ENCODE measurements around the gene ANXA4.
"Not testable (repeated sequence)": the region's sequence is repeated elsewhere in the genome, so short reads cannot be mapped to it uniquely, and the experiment has no call there.

DNA sequence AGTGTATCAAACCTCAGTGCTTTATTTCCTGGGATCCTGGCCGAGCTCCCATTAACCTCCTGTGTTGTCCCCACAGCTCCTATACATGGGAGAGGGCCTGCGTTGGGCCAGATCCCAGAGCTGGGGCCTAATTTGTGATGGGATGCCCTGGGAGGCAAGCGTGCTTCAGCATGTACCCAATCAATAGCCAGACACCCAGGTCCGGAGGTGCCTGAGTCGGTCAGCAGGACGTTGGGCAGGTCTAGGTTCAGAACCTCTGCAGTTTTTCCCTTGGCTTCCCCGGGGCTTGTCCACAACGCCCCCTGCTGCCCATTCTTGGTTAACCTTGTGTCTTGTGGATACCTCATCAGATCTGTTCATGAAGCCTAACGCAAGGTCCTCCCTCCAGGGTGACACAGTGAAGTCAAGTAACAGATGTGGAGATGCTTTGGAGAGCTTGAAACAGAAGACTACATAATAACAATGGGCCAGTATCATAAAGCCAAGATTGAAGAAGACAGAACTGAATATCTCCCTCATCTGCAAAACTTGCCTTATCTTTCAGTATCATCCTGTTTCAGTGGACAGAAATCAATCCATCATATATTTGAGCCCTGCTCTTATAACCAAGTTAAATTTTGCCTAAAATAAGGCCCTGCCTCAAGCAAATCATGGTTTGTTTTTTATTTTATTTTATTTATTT, 27.3 kb upstream of the ANXA4 start:
- TF ChIP-seq, protein P1, sequence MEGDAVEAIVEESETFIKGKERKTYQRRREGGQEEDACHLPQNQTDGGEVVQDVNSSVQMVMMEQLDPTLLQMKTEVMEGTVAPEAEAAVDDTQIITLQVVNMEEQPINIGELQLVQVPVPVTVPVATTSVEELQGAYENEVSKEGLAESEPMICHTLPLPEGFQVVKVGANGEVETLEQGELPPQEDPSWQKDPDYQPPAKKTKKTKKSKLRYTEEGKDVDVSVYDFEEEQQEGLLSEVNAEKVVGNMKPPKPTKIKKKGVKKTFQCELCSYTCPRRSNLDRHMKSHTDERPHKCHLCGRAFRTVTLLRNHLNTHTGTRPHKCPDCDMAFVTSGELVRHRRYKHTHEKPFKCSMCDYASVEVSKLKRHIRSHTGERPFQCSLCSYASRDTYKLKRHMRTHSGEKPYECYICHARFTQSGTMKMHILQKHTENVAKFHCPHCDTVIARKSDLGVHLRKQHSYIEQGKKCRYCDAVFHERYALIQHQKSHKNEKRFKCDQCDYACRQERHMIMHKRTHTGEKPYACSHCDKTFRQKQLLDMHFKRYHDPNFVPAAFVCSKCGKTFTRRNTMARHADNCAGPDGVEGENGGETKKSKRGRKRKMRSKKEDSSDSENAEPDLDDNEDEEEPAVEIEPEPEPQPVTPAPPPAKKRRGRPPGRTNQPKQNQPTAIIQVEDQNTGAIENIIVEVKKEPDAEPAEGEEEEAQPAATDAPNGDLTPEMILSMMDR (IDR thresholded peaks at IDR 0.05; ENCODE audit: insufficient read depth, low read length), result peak; percentile 55
- not testable (repeated sequence) for TF ChIP-seq REST (IDR thresholded peaks at IDR 0.05; ENCODE audit: insufficient replicate concordance, low read depth)
